T-helper 2 cell treated with Interferon-gamma antibody and Interleukin-4, amounts not matched to agents 5 μg/mL and 100 μg/mL, for 36 hours (primary cell): ENCODE data around the gene GRIP1.
"Not testable (repeated sequence)": the region's sequence is repeated elsewhere in the genome, so short reads cannot be mapped to it uniquely, and the experiment has no call there.

Source experiments
- DNase-seq: peaks from one replicate; pipeline ENCODE4 v3.0.0; 2021; ENCODE audit warnings: low spot score
- H3K27ac Mint-ChIP-seq: one replicate; pipeline ENCODE4 v1.8.0; 2021; ENCODE audit warnings: mild to moderate bottlenecking, mixed read lengths
- H3K27me3 Mint-ChIP-seq: one replicate; pipeline ENCODE4 v1.8.0; 2021; ENCODE audit warnings: low read depth, mixed read lengths
- H3K36me3 Mint-ChIP-seq: one replicate; pipeline ENCODE4 v1.8.0; 2021; ENCODE audit warnings: low read depth, mixed read lengths
- H3K4me1 Mint-ChIP-seq: one replicate; pipeline ENCODE4 v1.8.0; 2021; ENCODE audit warnings: low read depth, mixed read lengths
- H3K4me3 Mint-ChIP-seq: one replicate; pipeline ENCODE4 v1.8.0; 2022; ENCODE audit warnings: mild to moderate bottlenecking, moderate library complexity, mixed read lengths
- H3K9me3 Mint-ChIP-seq: one replicate; pipeline ENCODE4 v1.8.0; 2021; ENCODE audit warnings: mixed read lengths

Gene GRIP1

GRCh38 chr12:66323017-66323416, 355.9 kb downstream of the GRIP1 start:
- no peaks in the 10 kb centered on the region for H3K9me3 Mint-ChIP-seq
- peaks cover 25% of the 10 kb centered on the region for H3K4me1 Mint-ChIP-seq
- H3K4me3 Mint-ChIP-seq = no peak overlapping the region
- DNase-seq = no peak
- H3K27me3 Mint-ChIP-seq = no peaks in the 10 kb centered on the region
- H3K36me3 Mint-ChIP-seq = peaks cover 73% of the 10 kb centered on the region
- no peak overlapping the region for H3K27ac Mint-ChIP-seq

GRCh38 chr12:66321435-66321834, 357.4 kb downstream of the GRIP1 start:
- no peaks in the 10 kb centered on the region for H3K9me3 Mint-ChIP-seq
- peaks cover 25% of the 10 kb centered on the region for H3K4me1 Mint-ChIP-seq
- H3K4me3 Mint-ChIP-seq = no peak overlapping the region
- no peak for DNase-seq
- peaks cover 71% of the 10 kb centered on the region for H3K36me3 Mint-ChIP-seq
- H3K27ac Mint-ChIP-seq = no peak overlapping the region
- no peaks in the 10 kb centered on the region for H3K27me3 Mint-ChIP-seq

GRCh38 chr12:66320996-66321395, 357.9 kb downstream of the GRIP1 start:
- H3K27ac Mint-ChIP-seq = no peak overlapping the region
- DNase-seq = no peak
- no peak overlapping the region for H3K4me3 Mint-ChIP-seq
- H3K36me3 Mint-ChIP-seq = peaks cover 71% of the 10 kb centered on the region
- no peaks in the 10 kb centered on the region for H3K27me3 Mint-ChIP-seq
- peaks cover 28% of the 10 kb centered on the region for H3K4me1 Mint-ChIP-seq
- H3K9me3 Mint-ChIP-seq = no peaks in the 10 kb centered on the region

DNA sequence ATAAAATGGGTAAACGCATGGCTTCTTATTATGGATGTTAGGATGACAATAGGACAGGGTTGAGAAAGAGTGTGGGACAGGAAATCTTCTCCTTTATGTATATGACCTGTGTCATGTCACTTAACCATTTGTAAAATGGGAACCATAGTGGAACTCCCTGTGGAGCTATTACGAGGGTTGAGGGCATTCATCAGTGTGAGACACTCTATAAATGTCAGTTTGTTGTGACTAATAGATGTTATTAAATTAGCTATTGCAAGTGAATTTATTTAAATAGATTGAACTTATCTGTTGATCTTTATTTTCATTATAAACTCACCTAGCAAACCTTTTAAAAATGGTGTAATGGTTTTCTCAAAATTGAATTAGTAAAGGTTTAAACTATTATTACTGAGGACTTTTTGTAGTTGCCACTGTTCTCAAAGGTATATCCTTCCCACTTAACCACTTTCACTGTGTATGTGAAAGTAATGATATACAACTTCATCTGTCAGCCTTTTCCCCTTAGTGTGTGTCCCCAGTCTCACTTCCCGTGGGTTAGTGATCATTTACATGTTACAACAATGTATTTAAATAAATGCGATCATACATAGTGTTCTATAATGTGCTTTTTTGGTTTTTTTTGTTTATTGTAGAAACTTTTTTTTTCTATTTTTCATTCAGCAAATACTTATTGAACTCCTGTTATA, 359.5 kb downstream of the GRIP1 start:
- Mint-ChIP-seq H3K9me3 (no peaks in the 10 kb centered on the region), H3K27me3 (no peaks in the 10 kb centered on the region), H3K36me3 (peaks cover 68% of the 10 kb centered on the region), H3K4me1 (peaks cover 29% of the 10 kb centered on the region), H3K4me3 (no peak overlapping the region), H3K27ac (no peak overlapping the region)
- no peak for DNase-seq

DNA sequence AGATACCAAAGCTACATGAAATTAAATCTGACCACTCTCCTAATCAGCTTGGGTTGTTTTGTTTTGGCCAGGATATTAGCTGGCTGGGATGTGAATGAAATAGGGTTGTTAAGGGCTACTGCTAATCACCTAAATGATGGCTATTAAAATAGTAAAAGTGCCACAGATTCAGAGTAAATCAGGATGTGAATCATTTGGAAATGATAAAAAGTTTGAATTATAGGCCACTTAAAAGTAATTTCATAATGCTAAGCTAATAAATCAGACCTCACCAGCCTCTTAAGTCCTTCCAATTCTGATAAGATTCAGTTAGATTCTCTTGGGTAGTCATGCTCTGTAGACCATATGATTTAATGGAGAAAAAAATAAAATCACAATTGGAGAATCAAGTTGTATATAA, 364.6 kb downstream of the GRIP1 start:
- Mint-ChIP-seq H3K27me3 (no peaks in the 10 kb centered on the region), H3K4me3 (peak overlapping the region; percentile 12), H3K9me3 (no peaks in the 10 kb centered on the region), H3K27ac (no peak overlapping the region), H3K4me1 (peaks cover 48% of the 10 kb centered on the region), H3K36me3 (peaks cover 71% of the 10 kb centered on the region)
- no peak for DNase-seq

GRCh38 chr12:66312189-66312588, 366.7 kb downstream of the GRIP1 start:
- Mint-ChIP-seq H3K27ac (no peak overlapping the region), H3K27me3 (no peaks in the 10 kb centered on the region), H3K4me1 (peaks cover 47% of the 10 kb centered on the region), H3K36me3 (peaks cover 72% of the 10 kb centered on the region), H3K4me3 (peak overlapping the region; percentile 52), H3K9me3 (no peaks in the 10 kb centered on the region)
- DNase-seq = no peak

GRCh38 chr12:66309606-66310005, 369.3 kb downstream of the GRIP1 start:
- Mint-ChIP-seq H3K36me3 (peaks cover 79% of the 10 kb centered on the region), H3K4me1 (peaks cover 59% of the 10 kb centered on the region), H3K9me3 (no peaks in the 10 kb centered on the region), H3K27me3 (no peaks in the 10 kb centered on the region), H3K4me3 (peak overlapping the region; percentile 11), H3K27ac (no peak overlapping the region)
- DNase-seq = no peak

DNA sequence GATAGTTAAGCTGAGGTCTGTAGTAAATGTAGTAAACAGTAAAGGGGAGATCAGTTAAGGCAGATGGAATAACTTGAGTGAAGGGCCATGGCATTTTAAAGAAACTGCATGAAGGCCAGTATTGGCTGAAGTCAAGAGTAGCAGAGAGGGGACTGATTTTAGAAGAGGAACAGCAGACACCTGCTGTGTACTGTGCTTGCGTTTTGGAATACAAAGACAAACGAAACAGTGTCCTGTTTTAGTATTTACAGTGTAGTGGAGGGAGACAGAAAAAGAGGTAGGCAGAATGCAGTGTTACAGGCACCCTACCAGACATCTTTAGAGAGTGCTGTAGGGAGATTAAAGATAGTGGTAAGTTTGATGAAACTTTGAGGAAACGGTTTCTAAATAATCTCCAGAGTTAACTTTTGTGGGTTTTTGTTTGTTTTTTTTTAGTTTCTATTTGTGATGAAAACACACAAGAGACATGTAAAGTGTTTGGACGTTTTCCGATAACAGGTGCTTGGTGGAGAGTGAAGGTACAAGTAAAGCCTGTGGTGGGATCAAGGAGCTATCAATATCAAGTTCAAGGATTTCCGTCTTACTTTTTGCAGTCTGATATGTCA, 374.5 kb downstream of the GRIP1 start:
- H3K4me3 Mint-ChIP-seq = peak overlapping the region; percentile 99
- no peaks in the 10 kb centered on the region for H3K27me3 Mint-ChIP-seq
- peak overlapping the region; percentile 98 for H3K27ac Mint-ChIP-seq
- no peaks in the 10 kb centered on the region for H3K9me3 Mint-ChIP-seq
- H3K4me1 Mint-ChIP-seq = peaks cover 52% of the 10 kb centered on the region
- no peak for DNase-seq
- H3K36me3 Mint-ChIP-seq = peaks cover 52% of the 10 kb centered on the region

DNA sequence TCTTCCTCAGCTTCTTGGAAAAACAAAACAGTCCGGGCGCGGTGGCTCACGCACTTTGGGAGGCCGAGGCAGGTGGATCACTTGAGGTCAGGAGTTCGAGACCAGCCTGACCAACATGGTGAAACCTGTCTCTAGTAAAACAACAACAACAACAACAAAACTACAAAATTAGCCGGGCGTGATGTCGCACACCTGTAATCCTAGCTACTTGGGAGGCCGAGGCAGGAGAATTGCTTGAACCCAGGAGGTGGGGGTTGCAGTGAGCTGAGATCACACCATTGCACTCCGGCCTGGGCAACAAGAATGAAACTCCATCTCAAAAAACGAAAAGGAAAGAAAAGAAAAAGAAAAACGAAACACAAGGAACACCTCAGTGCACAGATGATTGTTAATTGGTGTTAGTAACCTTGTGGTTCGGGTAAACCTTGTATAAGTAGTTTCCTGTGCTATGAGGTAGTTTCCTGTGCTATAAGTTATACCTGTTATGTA, 375.5 kb downstream of the GRIP1 start:
- peak overlapping the region; percentile 99 for H3K4me3 Mint-ChIP-seq
- DNase-seq, H3K27me3 Mint-ChIP-seq, H3K9me3 Mint-ChIP-seq: not testable (repeated sequence)
- H3K36me3 Mint-ChIP-seq = peaks cover 46% of the 10 kb centered on the region
- H3K4me1 Mint-ChIP-seq = peaks cover 52% of the 10 kb centered on the region
- peak overlapping the region; percentile 98 for H3K27ac Mint-ChIP-seq

DNA sequence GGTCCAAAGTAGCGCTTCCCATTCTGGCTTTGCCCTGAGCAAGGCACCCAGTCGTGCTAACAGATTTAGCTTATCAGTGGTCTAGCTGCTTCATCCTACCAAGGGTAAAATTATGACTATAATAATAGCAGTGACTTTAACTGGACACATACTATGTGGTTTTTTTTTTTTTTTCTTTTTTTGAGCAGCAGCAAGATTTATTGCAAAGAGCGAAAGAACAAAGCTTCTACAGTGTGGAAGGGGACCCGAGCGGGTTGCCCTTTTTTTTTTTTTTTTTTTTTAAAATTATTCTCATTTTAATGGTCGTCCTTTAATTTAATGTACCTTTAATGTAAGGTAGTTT, 376.1 kb downstream of the GRIP1 start:
- peaks cover 49% of the 10 kb centered on the region for H3K4me1 Mint-ChIP-seq
- peak overlapping the region; percentile 98 for H3K27ac Mint-ChIP-seq
- H3K9me3 Mint-ChIP-seq = no peaks in the 10 kb centered on the region
- DNase-seq = no peak
- H3K36me3 Mint-ChIP-seq = peaks cover 41% of the 10 kb centered on the region
- H3K27me3 Mint-ChIP-seq = no peaks in the 10 kb centered on the region
- H3K4me3 Mint-ChIP-seq = peak overlapping the region; percentile 99

- Mint-ChIP-seq H3K9me3 (no peaks in the 10 kb centered on the region), H3K27ac (peak within 1 kb of the TSS; percentile 98), H3K4me1 (peaks cover 50% of the 10 kb centered on the region), H3K4me3 (peak within 1 kb of the TSS; percentile 99), H3K36me3 (peaks cover 37% of the 10 kb centered on the region), H3K27me3 (no peaks in the 10 kb centered on the region)
- peak; percentile 93 for DNase-seq
Measured at GRCh38 chr12:66301944-66302826, 376.7 kb downstream of the GRIP1 start, which contains the start of gene HELB. TSS of gene HELB (plus strand) at chr12:66302493. CDS start at chr12:66302604, 111 bp downstream.

GRCh38 chr12:66297923-66298322, 381.0 kb downstream of the GRIP1 start:
- Mint-ChIP-seq H3K36me3 (peaks cover 9% of the 10 kb centered on the region), H3K27ac (no peak overlapping the region), H3K9me3 (peaks cover 6% of the 10 kb centered on the region), H3K4me3 (no peak overlapping the region), H3K4me1 (peaks cover 34% of the 10 kb centered on the region), H3K27me3 (no peaks in the 10 kb centered on the region)
- DNase-seq = no peak
